Fibroblast of lung (primary cell): Measurements from ENCODE around the gene ARHGEF11. TPM values are rescaled to one million over a fixed set of nuclear protein-coding genes. Genes with fewer than 3 reads are reported as not detected.

Source experiments
- DNase-seq, 2 donors: peaks; one replicate each; pipeline versions ENCODE4 v3.0.0 to v3.0.0-alpha.2; 2010; ENCODE audit warnings: low read depth in 2 of 2
- H2AFZ ChIP-seq: 2 replicates; pipeline ENCODE4 v1.5.1; 2012; ENCODE audit warnings: low read length, control low read depth, inconsistent platforms
- H3K27ac ChIP-seq: 2 replicates; pipeline ENCODE4 v1.5.1; 2011; ENCODE audit warnings: low read length, control low read depth; ENCODE audit not compliant: insufficient read depth
- H3K27me3 ChIP-seq: 2 replicates; pipeline ENCODE4 v1.5.1; 2011; ENCODE audit warnings: mild to moderate bottlenecking, low read length; ENCODE audit not compliant: control insufficient read depth, insufficient read depth
- H3K36me3 ChIP-seq: 2 replicates; pipeline ENCODE4 v1.5.1; 2011; ENCODE audit warnings: low read length; ENCODE audit not compliant: control insufficient read depth, insufficient read depth
- H3K4me1 ChIP-seq: 2 replicates; pipeline ENCODE4 v1.5.1; 2011; ENCODE audit warnings: low read length; ENCODE audit not compliant: control insufficient read depth, insufficient read depth; ENCODE audit errors: extremely low read depth
- H3K4me2 ChIP-seq: 2 replicates; pipeline ENCODE4 v1.5.1; 2011; ENCODE audit warnings: low read length, control low read depth; ENCODE audit not compliant: insufficient read depth; ENCODE audit errors: extremely low read depth
- H3K4me3 ChIP-seq, 4 experiments: fragments of 200-600 bp in 1 of 4; sonication (generic) in 1 of 4; replicated peaks in 1 of 4; 2 replicates each; pipeline ENCODE4 v1.5.1; 2011 to 2016; ENCODE audit warnings: low read length in 4 of 4, low read depth in 3 of 4, mild to moderate bottlenecking in 3 of 4, control low read depth in 2 of 4, inconsistent platforms in 1 of 4, mixed read lengths in 1 of 4; ENCODE audit not compliant: insufficient read depth in 1 of 4; ENCODE audit errors: control extremely low read depth in 1 of 4
- H3K79me2 ChIP-seq: 2 replicates; pipeline ENCODE4 v1.5.1; 2012; ENCODE audit warnings: mild to moderate bottlenecking, low read length, inconsistent platforms; ENCODE audit not compliant: control insufficient read depth, insufficient read depth
- H3K9ac ChIP-seq: 2 replicates; pipeline ENCODE4 v1.5.1; 2011; ENCODE audit warnings: mild to moderate bottlenecking, low read length, control low read depth; ENCODE audit not compliant: insufficient read depth
- H3K9me3 ChIP-seq: 2 replicates; pipeline ENCODE4 v1.5.1; 2012; ENCODE audit warnings: low read depth, low read length; ENCODE audit not compliant: control insufficient read depth, insufficient read depth
- H4K20me1 ChIP-seq: 2 replicates; pipeline ENCODE4 v1.5.1; 2011; ENCODE audit warnings: low read length; ENCODE audit not compliant: control insufficient read depth, insufficient read depth; ENCODE audit errors: extremely low read depth
- EZH2 ChIP-seq: IDR thresholded peaks from 2 replicates; pipeline ENCODE4 v1.5.1; 2012; ENCODE audit warnings: low read length, control low read depth, mild to moderate bottlenecking; ENCODE audit errors: missing control alignments
- polyA plus RNA-seq, 2 donors: library from polyadenylated mRNA; depleted of rRNA in 1 of 2; stranded (reverse) in 1 of 2; unstranded in 1 of 2; fragments of >200 nt; gene quantifications; 2 replicates each; pipeline ENCODE4 v1.2.1, GENCODE V29; 2011 to 2012; ENCODE audit warnings: missing spikeins in 1 of 2
- total RNA-seq: library from RNA; depleted of rRNA; stranded (reverse); fragments of >200 nt; gene quantifications from 2 replicates; pipeline ENCODE4 v1.2.1, GENCODE V29; 2014
- TF ChIP-seq, protein P1 (sequence below), 2 donors: IDR thresholded peaks in 1 of 2; conservative IDR thresholded peaks in 1 of 2; 1 replicate in 1 of 2; 2 replicates in 1 of 2; pipeline ENCODE4 v1.5.1; 2011 to 2012; ENCODE audit warnings: low read length in 2 of 2, control low read depth in 1 of 2, inconsistent platforms in 1 of 2, low read depth in 1 of 2, mild to moderate bottlenecking in 1 of 2

Gene ARHGEF11
- total and polyA plus RNA-seq, 2 donors (not counting 1 experiment from before 2014, with no cell fraction given) = 12.8 to 29.1 TPM

DNA sequence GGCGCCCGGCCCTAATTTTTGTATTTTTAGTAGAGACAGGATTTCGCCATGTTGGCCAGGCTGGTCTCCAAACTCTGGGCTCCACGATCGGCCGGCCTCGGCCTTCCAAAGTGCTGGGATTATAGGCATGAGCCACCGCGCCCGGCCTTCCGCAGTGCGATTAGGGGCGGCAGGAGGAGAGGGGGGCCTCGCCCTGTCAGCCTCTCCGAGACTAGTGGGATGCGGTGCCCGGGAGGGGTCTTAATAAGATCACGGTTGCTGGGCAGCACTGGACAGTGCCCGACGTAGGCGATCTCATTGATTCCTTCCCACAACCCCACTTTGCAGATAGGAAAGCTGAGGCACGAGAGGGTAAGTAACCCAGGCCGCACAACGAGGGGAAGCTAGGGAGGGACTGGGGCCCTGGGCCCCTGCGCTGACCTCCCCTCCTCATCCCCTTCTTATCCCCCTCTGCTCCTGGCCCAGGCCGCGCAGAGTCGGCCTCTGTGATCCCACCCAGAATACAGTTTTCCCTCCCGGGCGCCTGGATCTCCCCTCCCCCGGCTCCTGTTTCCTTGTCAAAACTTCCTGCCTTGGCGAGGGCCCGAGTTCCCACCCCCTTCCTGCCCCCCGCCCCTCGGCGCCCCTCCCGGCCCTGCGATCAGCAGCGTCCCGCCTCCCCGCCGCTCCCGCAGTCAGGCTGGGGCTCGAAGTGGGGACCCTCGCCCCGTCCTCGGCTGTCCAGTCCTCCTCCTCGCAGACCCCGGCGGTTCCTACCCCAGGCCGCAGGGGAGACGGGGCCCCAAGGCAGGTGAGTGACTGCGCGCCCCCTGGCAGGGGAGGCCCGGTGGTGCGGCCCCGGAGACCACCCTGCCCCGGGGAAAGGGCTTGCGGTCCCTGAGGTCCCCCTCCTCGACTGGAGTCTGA is 152.2 kb downstream of the ARHGEF11 start, which contains the start of gene PEAR1:
TSS of gene PEAR1 (plus strand) at position 671 of the 906 bp plus-strand sequence. CDS start 10,209 bp downstream, outside the sequence.
- Histone ChIP-seq H3K36me3 (peaks cover 4% of the 10 kb centered on the region), H3K27ac (peak within 1 kb of the TSS; percentile 95)

DNA sequence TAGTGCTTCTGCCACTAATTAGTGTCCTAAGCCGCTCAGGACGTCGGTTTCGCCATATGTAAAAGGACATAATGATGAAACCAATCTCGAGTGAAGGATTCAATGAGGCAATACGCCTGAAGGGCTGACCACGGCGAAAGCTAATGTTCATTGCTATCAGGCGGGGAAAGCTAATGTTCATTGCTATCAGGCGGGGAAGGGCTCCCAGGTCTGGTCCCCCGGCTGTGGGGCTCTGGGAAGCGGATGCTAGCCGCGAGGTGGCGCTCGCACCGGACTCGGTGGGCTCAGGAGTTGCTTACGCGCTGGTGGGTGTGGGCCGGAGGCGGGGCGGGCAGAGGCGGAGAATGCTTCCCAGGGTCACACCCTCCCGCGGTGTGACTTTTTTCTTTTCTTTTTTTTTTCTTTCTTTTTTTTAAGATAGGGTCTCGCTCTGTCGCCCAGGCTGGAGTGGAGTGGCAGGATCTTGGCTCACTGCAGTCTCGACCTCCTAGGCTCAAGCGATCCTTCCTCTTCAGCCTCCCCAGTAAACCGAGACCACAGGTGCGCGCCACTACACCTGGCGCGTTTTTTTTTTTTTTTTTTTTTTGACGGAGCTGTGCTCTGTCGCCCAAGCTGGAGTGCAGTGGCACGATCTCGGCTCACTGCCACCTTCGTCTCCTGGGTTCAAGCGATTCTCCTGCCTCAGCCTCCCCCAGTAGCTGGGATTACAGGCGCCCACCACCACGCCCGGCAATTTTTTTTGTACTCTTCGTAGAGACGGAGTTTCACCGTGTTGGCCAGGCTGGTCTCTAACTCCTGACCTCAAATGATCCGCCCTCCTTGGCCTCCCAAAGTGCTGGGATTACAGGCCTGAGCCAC is 153.1 kb downstream of the ARHGEF11 start:
- H3K4me3 ChIP-seq = peak overlapping the region in 3 of 4 experiments; percentile 14 to 44 (median 39)
- H2AFZ ChIP-seq = peak overlapping the region; percentile 5
- peak; percentile 82 to 87 for DNase-seq
- peaks cover 23% of the 10 kb centered on the region for H3K79me2 ChIP-seq
- no peaks in the 10 kb centered on the region for H3K9me3 ChIP-seq
- no peak overlapping the region for H3K9ac ChIP-seq
- H3K4me2 ChIP-seq = peak overlapping the region; percentile 39
- TF ChIP-seq, protein P1, sequence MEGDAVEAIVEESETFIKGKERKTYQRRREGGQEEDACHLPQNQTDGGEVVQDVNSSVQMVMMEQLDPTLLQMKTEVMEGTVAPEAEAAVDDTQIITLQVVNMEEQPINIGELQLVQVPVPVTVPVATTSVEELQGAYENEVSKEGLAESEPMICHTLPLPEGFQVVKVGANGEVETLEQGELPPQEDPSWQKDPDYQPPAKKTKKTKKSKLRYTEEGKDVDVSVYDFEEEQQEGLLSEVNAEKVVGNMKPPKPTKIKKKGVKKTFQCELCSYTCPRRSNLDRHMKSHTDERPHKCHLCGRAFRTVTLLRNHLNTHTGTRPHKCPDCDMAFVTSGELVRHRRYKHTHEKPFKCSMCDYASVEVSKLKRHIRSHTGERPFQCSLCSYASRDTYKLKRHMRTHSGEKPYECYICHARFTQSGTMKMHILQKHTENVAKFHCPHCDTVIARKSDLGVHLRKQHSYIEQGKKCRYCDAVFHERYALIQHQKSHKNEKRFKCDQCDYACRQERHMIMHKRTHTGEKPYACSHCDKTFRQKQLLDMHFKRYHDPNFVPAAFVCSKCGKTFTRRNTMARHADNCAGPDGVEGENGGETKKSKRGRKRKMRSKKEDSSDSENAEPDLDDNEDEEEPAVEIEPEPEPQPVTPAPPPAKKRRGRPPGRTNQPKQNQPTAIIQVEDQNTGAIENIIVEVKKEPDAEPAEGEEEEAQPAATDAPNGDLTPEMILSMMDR (conservative IDR thresholded peaks at IDR 0.05 in 1 of 2, IDR thresholded peaks at IDR 0.05 in 1 of 2; ENCODE audit: low read depth in 1 of 2, low read length in 2 of 2) = peak; percentile 76 to 78
- no peak for TF ChIP-seq EZH2
- peaks cover 1% of the 10 kb centered on the region for H3K36me3 ChIP-seq
- H3K27me3 ChIP-seq = peaks cover 11% of the 10 kb centered on the region
- no peaks in the 10 kb centered on the region for H4K20me1 ChIP-seq
- no peak overlapping the region for H3K27ac ChIP-seq
- H3K4me1 ChIP-seq = peaks cover 20% of the 10 kb centered on the region

More for the DNA sequence above, 152.2 kb downstream of the ARHGEF11 start, which contains the start of gene PEAR1:
- Histone ChIP-seq H4K20me1 (no peaks in the 10 kb centered on the region), H3K4me2 (peak within 1 kb of the TSS; percentile 90), H3K79me2 (peaks cover 30% of the 10 kb centered on the region), H3K4me3 (peak within 1 kb of the TSS; percentile 45 to 64 (median 61)), H3K4me1 (peaks cover 27% of the 10 kb centered on the region), H2AFZ (peak within 1 kb of the TSS; percentile 47), H3K9ac (peak within 1 kb of the TSS; percentile 79), H3K27me3 (peaks cover 2% of the 10 kb centered on the region), H3K9me3 (no peaks in the 10 kb centered on the region)
- peak; percentile 33 to 47 for DNase-seq
- TF ChIP-seq EZH2 = no peak
- TF ChIP-seq, protein P1 (conservative IDR thresholded peaks at IDR 0.05 in 1 of 2, IDR thresholded peaks at IDR 0.05 in 1 of 2; ENCODE audit: low read depth in 1 of 2, low read length in 2 of 2) = no peak
